AG10803 (cell line): ENCODE measurements around the gene SOX4.
A peak's percentile ranks its signal among the peaks of the same experiment; 100 is the strongest.

Experiments used
- DNase-seq: peaks from one replicate; pipeline ENCODE4 v3.0.0; 2010; ENCODE audit warnings: low read depth
- H3K4me3 ChIP-seq: 2 replicates; pipeline ENCODE4 v1.5.1; 2011; ENCODE audit warnings: mild to moderate bottlenecking, low read length, control low read depth
- TF ChIP-seq, protein P1 (sequence below): conservative IDR thresholded peaks from 2 replicates; pipeline ENCODE4 v1.5.1; 2011; ENCODE audit warnings: mild to moderate bottlenecking, low read length, control low read depth, inconsistent platforms

SOX4 gene

DNA sequence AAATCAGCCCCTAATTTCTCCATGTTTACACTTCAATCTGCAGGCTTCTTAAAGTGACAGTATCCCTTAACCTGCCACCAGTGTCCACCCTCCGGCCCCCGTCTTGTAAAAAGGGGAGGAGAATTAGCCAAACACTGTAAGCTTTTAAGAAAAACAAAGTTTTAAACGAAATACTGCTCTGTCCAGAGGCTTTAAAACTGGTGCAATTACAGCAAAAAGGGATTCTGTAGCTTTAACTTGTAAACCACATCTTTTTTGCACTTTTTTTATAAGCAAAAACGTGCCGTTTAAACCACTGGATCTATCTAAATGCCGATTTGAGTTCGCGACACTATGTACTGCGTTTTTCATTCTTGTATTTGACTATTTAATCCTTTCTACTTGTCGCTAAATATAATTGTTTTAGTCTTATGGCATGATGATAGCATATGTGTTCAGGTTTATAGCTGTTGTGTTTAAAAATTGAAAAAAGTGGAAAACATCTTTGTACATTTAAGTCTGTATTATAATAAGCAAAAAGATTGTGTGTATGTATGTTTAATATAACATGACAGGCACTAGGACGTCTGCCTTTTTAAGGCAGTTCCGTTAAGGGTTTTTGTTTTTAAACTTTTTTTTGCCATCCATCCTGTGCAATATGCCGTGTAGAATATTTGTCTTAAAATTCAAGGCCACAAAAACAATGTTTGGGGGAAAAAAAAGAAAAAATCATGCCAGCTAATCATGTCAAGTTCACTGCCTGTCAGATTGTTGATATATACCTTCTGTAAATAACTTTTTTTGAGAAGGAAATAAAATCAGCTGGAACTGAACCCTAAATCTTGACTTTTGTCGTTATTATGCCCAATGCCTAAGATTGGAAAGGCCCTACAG lies 4.5 kb downstream of the SOX4 start:
- H3K4me3 ChIP-seq = peak overlapping the region; percentile 81
- DNase-seq = peak; percentile 40
- TF ChIP-seq, protein P1, sequence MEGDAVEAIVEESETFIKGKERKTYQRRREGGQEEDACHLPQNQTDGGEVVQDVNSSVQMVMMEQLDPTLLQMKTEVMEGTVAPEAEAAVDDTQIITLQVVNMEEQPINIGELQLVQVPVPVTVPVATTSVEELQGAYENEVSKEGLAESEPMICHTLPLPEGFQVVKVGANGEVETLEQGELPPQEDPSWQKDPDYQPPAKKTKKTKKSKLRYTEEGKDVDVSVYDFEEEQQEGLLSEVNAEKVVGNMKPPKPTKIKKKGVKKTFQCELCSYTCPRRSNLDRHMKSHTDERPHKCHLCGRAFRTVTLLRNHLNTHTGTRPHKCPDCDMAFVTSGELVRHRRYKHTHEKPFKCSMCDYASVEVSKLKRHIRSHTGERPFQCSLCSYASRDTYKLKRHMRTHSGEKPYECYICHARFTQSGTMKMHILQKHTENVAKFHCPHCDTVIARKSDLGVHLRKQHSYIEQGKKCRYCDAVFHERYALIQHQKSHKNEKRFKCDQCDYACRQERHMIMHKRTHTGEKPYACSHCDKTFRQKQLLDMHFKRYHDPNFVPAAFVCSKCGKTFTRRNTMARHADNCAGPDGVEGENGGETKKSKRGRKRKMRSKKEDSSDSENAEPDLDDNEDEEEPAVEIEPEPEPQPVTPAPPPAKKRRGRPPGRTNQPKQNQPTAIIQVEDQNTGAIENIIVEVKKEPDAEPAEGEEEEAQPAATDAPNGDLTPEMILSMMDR = no peak

GRCh38 chr6:21598674-21599023 lies 5.1 kb downstream of the SOX4 start:
- TF ChIP-seq, protein P1 = no peak
- H3K4me3 ChIP-seq = peak overlapping the region; percentile 81
- no peak for DNase-seq

DNA sequence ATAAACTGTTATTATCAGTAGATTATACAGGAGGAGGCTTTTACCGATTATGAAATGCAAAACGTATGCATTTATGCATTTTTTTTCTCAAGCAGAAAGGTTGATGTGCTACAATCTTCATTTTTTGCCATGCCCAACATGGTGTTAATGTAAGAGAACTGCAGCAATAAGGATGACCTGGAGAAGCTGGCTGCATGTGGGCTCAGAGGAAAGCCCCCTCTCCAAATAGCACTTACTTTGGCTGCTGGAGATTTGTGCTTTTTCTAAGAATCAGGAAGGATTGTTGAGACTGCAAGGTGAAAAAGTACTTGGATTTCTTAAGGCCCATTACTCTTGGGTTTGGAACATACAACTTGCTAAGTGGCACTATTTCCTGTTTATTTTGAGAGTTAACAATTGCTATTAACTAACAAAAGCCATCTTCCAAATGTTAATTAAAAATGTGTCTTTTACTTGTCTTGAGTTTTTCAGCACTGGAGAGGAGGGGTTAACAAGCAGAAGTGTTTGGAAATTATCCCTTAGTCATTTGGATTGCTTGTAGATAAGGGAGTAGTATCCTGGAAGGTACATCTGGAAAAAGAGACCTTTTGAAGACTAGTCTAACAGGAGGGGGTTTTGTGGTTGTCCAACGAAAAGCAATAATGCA lies 5.6 kb downstream of the SOX4 start:
- DNase-seq = no peak
- TF ChIP-seq, protein P1 = no peak
- H3K4me3 ChIP-seq = no peak overlapping the region

DNA sequence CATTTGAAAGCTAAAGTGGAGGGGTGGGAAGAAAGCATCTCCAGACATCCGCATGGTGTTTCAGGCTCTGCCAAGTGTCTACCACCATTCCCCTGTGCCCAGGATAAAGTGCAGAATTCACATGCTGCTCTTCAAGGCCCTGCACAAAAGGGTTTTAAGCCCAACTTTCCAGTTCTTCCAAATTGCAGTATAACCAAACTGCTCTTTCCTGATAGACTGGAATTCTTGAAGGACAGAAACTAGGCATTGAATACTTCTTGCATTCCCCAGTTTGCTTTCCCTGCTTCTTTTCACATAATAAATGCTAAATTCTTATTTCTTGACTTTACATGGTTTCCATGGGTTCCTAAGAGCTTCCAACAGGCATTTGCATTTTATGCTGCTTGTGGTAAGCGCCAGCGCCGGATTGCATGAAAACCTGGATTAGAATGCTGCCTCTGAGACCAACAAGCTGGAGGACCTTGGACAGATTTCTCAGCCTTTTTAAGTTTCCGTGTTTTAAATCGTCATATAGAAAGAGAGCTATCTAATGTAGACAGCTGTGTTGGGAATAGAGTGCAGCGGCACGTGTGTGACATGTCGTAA lies 7.9 kb downstream of the SOX4 start:
- no peak for DNase-seq
- TF ChIP-seq, protein P1 = no peak
- H3K4me3 ChIP-seq = no peak overlapping the region

- DNase-seq = no peak
- no peak overlapping the region for H3K4me3 ChIP-seq
- TF ChIP-seq, protein P1 = no peak
Observed at GRCh38 chr6:21601932-21602390, 8.4 kb downstream of the SOX4 start.

- TF ChIP-seq, protein P1 = no peak
- no peak overlapping the region for H3K4me3 ChIP-seq
- DNase-seq = no peak
Observed at GRCh38 chr6:21603082-21603952, 9.8 kb downstream of the SOX4 start.
